HepG2 (cell line): ENCODE results near the gene C1orf216. TPM values are rescaled to one million over a fixed set of nuclear protein-coding genes. Genes with fewer than 3 reads are reported as not detected.

Experiments
- ATAC-seq: fragments of 200-7000 bp; cut with Tn5 transposase; 3 replicates; pipeline ENCODE4 v1.9.1; 2020; ENCODE audit warnings: mild to moderate bottlenecking, moderate library complexity
- BruUV-seq: library from RNA; stranded (reverse); fragments of 400-500 nt; replicated peaks from 2 replicates; lab custom pipeline; 2021; lab: Mats Ljungman, UMichigan
- CTCF ChIA-PET: fragments of 300-600 bp; formaldehyde crosslinking; extraction: SDS; loops from one replicate; lab custom pipeline; 2021; ENCODE audit warnings: low total read pairs, inconsistent platforms, low intra/inter-chr PET ratio; lab: Yijun Ruan, JAX
- POLR2A ChIA-PET: fragments of 350-600 bp; sonication (Branson Sonifier 250); formaldehyde crosslinking; loops from one replicate; lab custom pipeline; 2020; ENCODE audit warnings: antibody characterized with exemption, inconsistent platforms; lab: Yijun Ruan, JAX
- DNase-seq: peaks from one replicate; pipeline ENCODE4 v3.0.0-alpha.2; 2015; ENCODE audit warnings: low spot score
- FAIRE-seq: peaks from 3 replicates; lab custom pipeline; 2011; peaks lifted over from hg19 to GRCh38; lab: Jason Lieb, UNC
- H2AFZ ChIP-seq: one replicate; pipeline ENCODE4 v1.6.1; 2011; ENCODE audit warnings: low read length, inconsistent platforms
- H3K27ac ChIP-seq: fragments of 300-600 bp; 3 replicates; pipeline ENCODE4 v1.8.0; 2011; ENCODE audit warnings: mixed run types, mild to moderate bottlenecking, mixed read lengths, low read length, inconsistent platforms; ENCODE audit not compliant: insufficient read depth; ENCODE audit errors: extremely low read length
- H3K27me3 ChIP-seq, 2 experiments: fragments of 200-600 bp in 1 of 2; 2 replicates in 1 of 2; 3 replicates in 1 of 2; pipeline versions ENCODE4 v1.6.0 to v1.8.0; 2011; ENCODE audit warnings: low read length in 2 of 2, mild to moderate bottlenecking in 2 of 2, moderate library complexity in 2 of 2, inconsistent platforms in 1 of 2; ENCODE audit not compliant: insufficient read depth in 2 of 2, control insufficient read depth in 1 of 2
- H3K36me3 ChIP-seq, 2 experiments: fragments of 200-600 bp in 1 of 2; replicated peaks in 1 of 2; 2 replicates in 1 of 2; 3 replicates in 1 of 2; pipeline versions ENCODE4 v1.5.1 to v1.8.0; 2011; ENCODE audit warnings: low read length in 2 of 2, inconsistent platforms in 1 of 2; ENCODE audit not compliant: insufficient read depth in 2 of 2, control insufficient read depth in 1 of 2
- H3K4me1 ChIP-seq: 2 replicates; pipeline ENCODE4 v1.5.1; 2012; ENCODE audit warnings: low read length, inconsistent platforms; ENCODE audit not compliant: insufficient read depth
- H3K4me2 ChIP-seq: 2 replicates; pipeline ENCODE4 v1.6.0; 2011; ENCODE audit warnings: low read depth, low read length, inconsistent platforms
- H3K4me3 ChIP-seq, 3 experiments: fragments of 200-600 bp in 1 of 3; sonication (generic), shearing (Covaris generic) in 1 of 3; replicated peaks in 1 of 3; 2 replicates each; pipeline ENCODE4 v1.5.1; 2011 to 2016; ENCODE audit warnings: low read length in 3 of 3, inconsistent platforms in 2 of 3, low read depth in 2 of 3, mild to moderate bottlenecking in 2 of 3, control low read depth in 1 of 3, mixed read lengths in 1 of 3; ENCODE audit not compliant: insufficient read depth in 1 of 3
- H3K79me2 ChIP-seq: one replicate; pipeline ENCODE4 v1.6.1; 2011; ENCODE audit warnings: low read length, inconsistent platforms; ENCODE audit not compliant: insufficient read depth
- H3K9ac ChIP-seq: 2 replicates; pipeline ENCODE4 v1.6.0; 2011; ENCODE audit warnings: mild to moderate bottlenecking, low read depth, low read length, inconsistent platforms; ENCODE audit not compliant: insufficient read depth
- H3K9me3 ChIP-seq: 2 replicates; pipeline ENCODE4 v1.5.1; 2012; ENCODE audit warnings: mild to moderate bottlenecking, low read length
- H4K20me1 ChIP-seq: 2 replicates; pipeline ENCODE4 v1.6.0; 2011; ENCODE audit warnings: inconsistent platforms, mild to moderate bottlenecking, low read length, moderate library complexity; ENCODE audit not compliant: insufficient read depth
- CBX1 ChIP-seq: IDR thresholded peaks from one replicate; pipeline ENCODE4 v1.6.1; 2016; ENCODE audit warnings: antibody characterized with exemption, low read depth
- DR1 ChIP-seq: sonication (generic); formaldehyde crosslinking; IDR thresholded peaks from 2 replicates; pipeline ENCODE4 v1.8.0; 2021; ENCODE audit warnings: mild to moderate bottlenecking, missing genetic modification reagents, inconsistent platforms
- HMGA1 ChIP-seq: sonication (generic); formaldehyde crosslinking; conservative IDR thresholded peaks from 2 replicates; pipeline ENCODE4 v1.4.0; 2020; ENCODE audit warnings: missing genetic modification reagents
- KLF12 ChIP-seq: sonication (generic); formaldehyde crosslinking; IDR thresholded peaks from 2 replicates; pipeline ENCODE4 v1.4.0; 2020; ENCODE audit warnings: missing genetic modification reagents, borderline replicate concordance
- ZHX1 ChIP-seq: sonication (generic); formaldehyde crosslinking; IDR thresholded peaks from 2 replicates; pipeline ENCODE4 v1.8.1; 2022; ENCODE audit warnings: low read depth, mild to moderate bottlenecking, missing genetic modification reagents
- ZNF784 ChIP-seq: sonication (generic); formaldehyde crosslinking; IDR thresholded peaks from 2 replicates; pipeline ENCODE4 v1.5.1; 2020; ENCODE audit warnings: missing genetic modification reagents, mild to moderate bottlenecking, borderline replicate concordance
- WGBS: methylation state at CpG from one replicate; pipeline ENCODE4 v1.1.6; 2017; ENCODE audit warnings: low lambda C conversion rate; 5-methylcytosine and 5-hydroxymethylcytosine counted together
- in situ Hi-C: cut with HindIII; loops from 2 replicates; pipeline ENCODE4 v1.10.0; 2017; ENCODE audit warnings: low pct_unique_long_range_greater_than_20kb; ENCODE audit not compliant: extremely low pct_ligation_motif_present
- intact Hi-C: fragments of 100-400 bp; cut with micrococcal nuclease; formaldehyde crosslinking; loops from one replicate; pipeline ENCODE4 v1.10.0; 2022; ENCODE audit not compliant: unreplicated experiment
- polyA plus RNA-seq, 8 experiments: library from polyadenylated mRNA; depleted of rRNA in 3 of 8; stranded (reverse) in 7 of 8; unstranded in 1 of 8; fragments of >200 nt; fragmentation: Illumina TruSeq in 4 of 8; extraction: Trizol in 4 of 8; gene quantifications; 2 replicates each; pipeline versions ENCODE4 v1.2.1 to v1.2.3, GENCODE V29; 2011 to 2016; ENCODE audit warnings: low read depth in 4 of 8, missing spikeins in 1 of 8, mixed read lengths in 1 of 8; ENCODE audit not compliant: insufficient read depth in 1 of 8
- total RNA-seq, 5 experiments: library from RNA; depleted of rRNA; stranded (reverse); fragments of >200 nt; fragmentation: Illumina TruSeq; extraction: Trizol; gene quantifications; 2 replicates each; pipeline ENCODE4 v1.2.3, GENCODE V29; 2016; ENCODE audit warnings: low read depth in 1 of 5

The C1orf216 gene
- total and polyA plus RNA-seq, 2 of the 13 experiments (the other 11 are each of a cell fraction or from before 2014, with no cell fraction given), result 0.48 to 1.1 TPM

GRCh38 chr1:35672116-35672515, 46.6 kb downstream of the C1orf216 start:
- in situ Hi-C loops, result no loop called here
- ATAC-seq, result no peak; the same call in 2 of the 3 replicates
- Histone ChIP-seq H2AFZ (no peak overlapping the region), H3K4me1 (no peaks in the 10 kb centered on the region), H3K4me3 (no peak overlapping the region), H3K4me2 (no peak overlapping the region), H3K9ac (no peak overlapping the region), H3K79me2 (no peaks in the 10 kb centered on the region), H3K36me3 (no peaks in the 10 kb centered on the region), H3K9me3 (no peaks in the 10 kb centered on the region), H4K20me1 (no peaks in the 10 kb centered on the region), H3K27ac (no peak overlapping the region), H3K27me3 (peaks cover 0 to 18% of the 10 kb centered on the region in 2 experiments; a peak in 3 of 5 replicates)
- CTCF ChIA-PET, result no interaction called here
- no TSS peak for BruUV-seq
- 27% methylated on average over 5 of the region's 6 CpGs for WGBS
- POLR2A ChIA-PET, result interaction anchor here (1.4 kb wide), 1 partner anchor 115 kb away, joined by 3 read pairs; the partner anchor contains the start of gene KIAA0319L
- intact Hi-C loops, result no loop called here
- DNase-seq, result no peak
- FAIRE-seq, result no peak
- no peak for TF ChIP-seq KLF12 (CRISPR knock-in tag)
- TF ChIP-seq CBX1, result no peak
- no peak for TF ChIP-seq DR1 (CRISPR knock-in tag)
- TF ChIP-seq ZHX1 (CRISPR knock-in tag), result no peak
- no peak for TF ChIP-seq ZNF784
- TF ChIP-seq HMGA1, result no peak
